ENCODE results near the gene NRXN3. TPM values are rescaled to one million over a fixed set of nuclear protein-coding genes. Genes with fewer than 3 reads are reported as not detected.

Gene NRXN3
- polyA plus RNA-seq, 1 donor from 2014 or later: 110 TPM

- Histone ChIP-seq H2AFZ (ENCODE audit: low read depth, low read length) (no peak overlapping the region), H3K9ac (ENCODE audit: low read length) (no peak overlapping the region), H3K9me3 (ENCODE audit: low read length) (no peaks in the 10 kb centered on the region), H3K79me2 (replicated peaks; ENCODE audit: insufficient read depth, low read length) (peaks cover 6% of the 10 kb centered on the region), H3K27ac (ENCODE audit: low read length) (no peak overlapping the region), H4K20me1 (ENCODE audit: insufficient read depth) (no peaks in the 10 kb centered on the region), H3F3A (ENCODE audit: insufficient read depth, low read length, poor library complexity, severe bottlenecking) (peaks cover 13% of the 10 kb centered on the region), H3K36me3 (ENCODE audit: insufficient read depth, low read length) (no peaks in the 10 kb centered on the region), H3K9me2 (ENCODE audit: insufficient read depth, low read length) (no peaks in the 10 kb centered on the region), H3K27me3 (ENCODE audit: insufficient read depth, low read depth, low read length) (no peaks in the 10 kb centered on the region), H3K4me3 (ENCODE audit: low read length) (no peak overlapping the region), H3K4me2 (ENCODE audit: low read length) (no peak overlapping the region)
- TF ChIP-seq, protein P1, sequence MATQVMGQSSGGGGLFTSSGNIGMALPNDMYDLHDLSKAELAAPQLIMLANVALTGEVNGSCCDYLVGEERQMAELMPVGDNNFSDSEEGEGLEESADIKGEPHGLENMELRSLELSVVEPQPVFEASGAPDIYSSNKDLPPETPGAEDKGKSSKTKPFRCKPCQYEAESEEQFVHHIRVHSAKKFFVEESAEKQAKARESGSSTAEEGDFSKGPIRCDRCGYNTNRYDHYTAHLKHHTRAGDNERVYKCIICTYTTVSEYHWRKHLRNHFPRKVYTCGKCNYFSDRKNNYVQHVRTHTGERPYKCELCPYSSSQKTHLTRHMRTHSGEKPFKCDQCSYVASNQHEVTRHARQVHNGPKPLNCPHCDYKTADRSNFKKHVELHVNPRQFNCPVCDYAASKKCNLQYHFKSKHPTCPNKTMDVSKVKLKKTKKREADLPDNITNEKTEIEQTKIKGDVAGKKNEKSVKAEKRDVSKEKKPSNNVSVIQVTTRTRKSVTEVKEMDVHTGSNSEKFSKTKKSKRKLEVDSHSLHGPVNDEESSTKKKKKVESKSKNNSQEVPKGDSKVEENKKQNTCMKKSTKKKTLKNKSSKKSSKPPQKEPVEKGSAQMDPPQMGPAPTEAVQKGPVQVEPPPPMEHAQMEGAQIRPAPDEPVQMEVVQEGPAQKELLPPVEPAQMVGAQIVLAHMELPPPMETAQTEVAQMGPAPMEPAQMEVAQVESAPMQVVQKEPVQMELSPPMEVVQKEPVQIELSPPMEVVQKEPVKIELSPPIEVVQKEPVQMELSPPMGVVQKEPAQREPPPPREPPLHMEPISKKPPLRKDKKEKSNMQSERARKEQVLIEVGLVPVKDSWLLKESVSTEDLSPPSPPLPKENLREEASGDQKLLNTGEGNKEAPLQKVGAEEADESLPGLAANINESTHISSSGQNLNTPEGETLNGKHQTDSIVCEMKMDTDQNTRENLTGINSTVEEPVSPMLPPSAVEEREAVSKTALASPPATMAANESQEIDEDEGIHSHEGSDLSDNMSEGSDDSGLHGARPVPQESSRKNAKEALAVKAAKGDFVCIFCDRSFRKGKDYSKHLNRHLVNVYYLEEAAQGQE (IDR thresholded peaks at IDR 0.05; ENCODE audit: borderline replicate concordance): no peak
- TF ChIP-seq EZH2 (IDR thresholded peaks at IDR 0.05; ENCODE audit: borderline replicate concordance, insufficient read depth, low read length, poor library complexity, severe bottlenecking) (no peak), EP300 (conservative IDR thresholded peaks at IDR 0.05; ENCODE audit: poor library complexity, severe bottlenecking) (no peak), SMC3 (conservative IDR thresholded peaks at IDR 0.05; ENCODE audit: poor library complexity) (no peak), POLR2AphosphoS5 (IDR thresholded peaks at IDR 0.05) (no peak), MXI1 (conservative IDR thresholded peaks at IDR 0.05; ENCODE audit: poor library complexity, severe bottlenecking) (no peak), RAD21 (conservative IDR thresholded peaks at IDR 0.05) (no peak), CTCF (IDR thresholded peaks at IDR 0.05; ENCODE audit: poor library complexity, severe bottlenecking) (no peak), TAF1 (IDR thresholded peaks at IDR 0.05; ENCODE audit: low read depth) (no peak)
These were observed 1340.5 kb downstream of the NRXN3 start for GRCh38 chr14:79510659-79511058.

DNA sequence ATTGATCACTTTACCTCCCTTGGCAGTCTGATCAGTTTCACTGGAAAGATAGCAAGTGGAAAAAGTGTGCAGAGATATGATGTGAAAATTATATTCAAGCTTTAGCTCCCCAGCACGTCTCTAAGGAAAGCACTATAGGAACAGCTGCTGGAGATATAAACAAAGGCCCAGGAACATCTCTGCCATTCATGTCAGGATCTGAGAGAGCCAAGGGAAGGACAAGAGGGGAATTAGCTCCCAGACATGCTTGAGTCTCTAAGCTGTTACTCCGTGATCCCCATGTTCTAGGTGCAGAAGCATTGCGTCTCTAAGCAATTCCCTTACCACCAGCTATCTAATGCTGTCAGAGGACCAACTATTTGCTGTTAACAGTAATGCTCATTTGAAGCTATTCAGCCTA, 1341.0 kb downstream of the NRXN3 start:
- no peaks in the 10 kb centered on the region for H3K9me3 ChIP-seq (ENCODE audit: low read length)
- no peak for TF ChIP-seq MXI1 (conservative IDR thresholded peaks at IDR 0.05; ENCODE audit: poor library complexity, severe bottlenecking)
- TF ChIP-seq EZH2 (IDR thresholded peaks at IDR 0.05; ENCODE audit: borderline replicate concordance, insufficient read depth, low read length, poor library complexity, severe bottlenecking): no peak
- no peak for TF ChIP-seq SMC3 (conservative IDR thresholded peaks at IDR 0.05; ENCODE audit: poor library complexity)
- TF ChIP-seq RAD21 (conservative IDR thresholded peaks at IDR 0.05): no peak
- TF ChIP-seq CTCF (IDR thresholded peaks at IDR 0.05; ENCODE audit: poor library complexity, severe bottlenecking): no peak
- no peak for TF ChIP-seq TAF1 (IDR thresholded peaks at IDR 0.05; ENCODE audit: low read depth)
- TF ChIP-seq, protein P1 (IDR thresholded peaks at IDR 0.05; ENCODE audit: borderline replicate concordance): no peak
- TF ChIP-seq POLR2AphosphoS5 (IDR thresholded peaks at IDR 0.05): no peak
- TF ChIP-seq EP300 (conservative IDR thresholded peaks at IDR 0.05; ENCODE audit: poor library complexity, severe bottlenecking): no peak
- H3F3A ChIP-seq (ENCODE audit: insufficient read depth, low read length, poor library complexity, severe bottlenecking): peaks cover 13% of the 10 kb centered on the region
- no peaks in the 10 kb centered on the region for H3K27me3 ChIP-seq (ENCODE audit: insufficient read depth, low read depth, low read length)
- peak overlapping the region; percentile 22 for H3K27ac ChIP-seq (ENCODE audit: low read length)
- no peak overlapping the region for H3K4me3 ChIP-seq (ENCODE audit: low read length)
- H3K36me3 ChIP-seq (ENCODE audit: insufficient read depth, low read length): no peaks in the 10 kb centered on the region
- H4K20me1 ChIP-seq (ENCODE audit: insufficient read depth): no peaks in the 10 kb centered on the region
- H3K4me2 ChIP-seq (ENCODE audit: low read length): no peak overlapping the region
- no peaks in the 10 kb centered on the region for H3K9me2 ChIP-seq (ENCODE audit: insufficient read depth, low read length)
- H3K79me2 ChIP-seq (replicated peaks; ENCODE audit: insufficient read depth, low read length): peaks cover 5% of the 10 kb centered on the region
- H2AFZ ChIP-seq (ENCODE audit: low read depth, low read length): no peak overlapping the region
- no peak overlapping the region for H3K9ac ChIP-seq (ENCODE audit: low read length)
